HEK293T (cell line): ENCODE results near the gene CYP46A1.

Experiments used
- BHLHE40 ChIP-seq: fragments of 450-650 bp; IDR thresholded peaks from 2 replicates; pipeline ENCODE4 v1.6.1; 2016; ENCODE audit warnings: mild to moderate bottlenecking, moderate library complexity, borderline replicate concordance
- FOXA1 ChIP-seq: fragments of 450-650 bp; IDR thresholded peaks from 2 replicates; pipeline ENCODE4 v1.6.1; 2016; ENCODE audit warnings: mild to moderate bottlenecking
- FOXK2 ChIP-seq: fragments of 450-650 bp; IDR thresholded peaks from 2 replicates; pipeline ENCODE4 v1.6.1; 2016; ENCODE audit warnings: mild to moderate bottlenecking
- FOXM1 ChIP-seq: fragments of 450-650 bp; IDR thresholded peaks from 2 replicates; pipeline ENCODE4 v1.6.1; 2017; ENCODE audit warnings: mild to moderate bottlenecking, borderline replicate concordance
- HDGF ChIP-seq: fragments of 450-650 bp; IDR thresholded peaks from 2 replicates; pipeline ENCODE4 v1.6.1; 2017; ENCODE audit warnings: antibody characterized with exemption, borderline replicate concordance
- L3MBTL2 ChIP-seq: fragments of 450-650 bp; conservative IDR thresholded peaks from 2 replicates; pipeline ENCODE4 v1.6.1; 2016; ENCODE audit warnings: mild to moderate bottlenecking
- LEF1 ChIP-seq: fragments of 450-650 bp; IDR thresholded peaks from 2 replicates; pipeline ENCODE4 v1.6.1; 2017; ENCODE audit warnings: mild to moderate bottlenecking, borderline replicate concordance
- NFRKB ChIP-seq: fragments of 450-650 bp; IDR thresholded peaks from 2 replicates; pipeline ENCODE4 v1.6.1; 2016; ENCODE audit warnings: mild to moderate bottlenecking, moderate library complexity
- SP1 ChIP-seq: fragments of 450-650 bp; IDR thresholded peaks from 2 replicates; pipeline ENCODE4 v1.6.1; 2017
- SUZ12 ChIP-seq: fragments of 450-650 bp; IDR thresholded peaks from 2 replicates; pipeline ENCODE4 v1.6.1; 2016; ENCODE audit warnings: mild to moderate bottlenecking
- TARDBP ChIP-seq: fragments of 450-650 bp; IDR thresholded peaks from 2 replicates; pipeline ENCODE4 v1.6.1; 2016
- TF ChIP-seq, protein P1 (sequence below): fragments of 450-650 bp; IDR thresholded peaks from 2 replicates; pipeline ENCODE4 v1.6.1; 2016

- no peak for TF ChIP-seq LEF1
- no peak for TF ChIP-seq SUZ12
- no peak for TF ChIP-seq BHLHE40
- TF ChIP-seq FOXM1, result no peak
- no peak for TF ChIP-seq TARDBP
- TF ChIP-seq SP1, result no peak
- TF ChIP-seq, protein P1, sequence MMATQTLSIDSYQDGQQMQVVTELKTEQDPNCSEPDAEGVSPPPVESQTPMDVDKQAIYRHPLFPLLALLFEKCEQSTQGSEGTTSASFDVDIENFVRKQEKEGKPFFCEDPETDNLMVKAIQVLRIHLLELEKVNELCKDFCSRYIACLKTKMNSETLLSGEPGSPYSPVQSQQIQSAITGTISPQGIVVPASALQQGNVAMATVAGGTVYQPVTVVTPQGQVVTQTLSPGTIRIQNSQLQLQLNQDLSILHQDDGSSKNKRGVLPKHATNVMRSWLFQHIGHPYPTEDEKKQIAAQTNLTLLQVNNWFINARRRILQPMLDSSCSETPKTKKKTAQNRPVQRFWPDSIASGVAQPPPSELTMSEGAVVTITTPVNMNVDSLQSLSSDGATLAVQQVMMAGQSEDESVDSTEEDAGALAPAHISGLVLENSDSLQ, result no peak
- no peak for TF ChIP-seq HDGF
- TF ChIP-seq FOXK2, result no peak
- no peak for TF ChIP-seq FOXA1
- no peak for TF ChIP-seq L3MBTL2
- TF ChIP-seq NFRKB, result no peak
These were observed 58.7 kb downstream of the CYP46A1 start for GRCh38 chr14:99742509-99743487.
